ENCODE measurements around the gene LGALS13. TPM values are rescaled to one million over a fixed set of nuclear protein-coding genes. Genes with fewer than 3 reads are reported as not detected.
A peak's percentile ranks its signal among the peaks of the same experiment; 100 is the strongest.

Gene LGALS13
- total RNA-seq, result not detected in 2 replicates

- Mint-ChIP-seq H3K4me1 (no peaks in the 10 kb centered on the region), H3K36me3 (ENCODE audit: low read depth) (no peaks in the 10 kb centered on the region), H3K4me3 (no peak within 1 kb of the TSS), H3K27me3 (peaks cover 3% of the 10 kb centered on the region), H3K9me3 (peaks cover 14% of the 10 kb centered on the region), H3K27ac (no peak within 1 kb of the TSS)
- DNase-seq, result no peak
- intact Hi-C loops (cut with micrococcal nuclease), result no loop called here
These were observed at the start of gene LGALS13 for GRCh38 chr19:39602224-39602623. TSS of gene LGALS13 (plus strand) at chr19:39602524. CDS start at chr19:39602569, 45 bp downstream.

- no peak overlapping the region for H3K27ac Mint-ChIP-seq
- no peaks in the 10 kb centered on the region for H3K27me3 Mint-ChIP-seq
- H3K4me1 Mint-ChIP-seq, result peaks cover 29% of the 10 kb centered on the region
- no peaks in the 10 kb centered on the region for H3K36me3 Mint-ChIP-seq (ENCODE audit: low read depth)
- H3K9me3 Mint-ChIP-seq, result no peaks in the 10 kb centered on the region
- peak; percentile 55 for DNase-seq
- no peak overlapping the region for H3K4me3 Mint-ChIP-seq
- intact Hi-C loops (cut with micrococcal nuclease), result loop anchor here (10.0 kb wide), 2 partner anchors 212 to 292 kb away; partner anchors contain the start of gene FBL
These were observed 49.2 kb upstream of the LGALS13 start for GRCh38 chr19:39553082-39553652.

- no peaks in the 10 kb centered on the region for H3K9me3 Mint-ChIP-seq
- peak; percentile 50 for DNase-seq
- no peaks in the 10 kb centered on the region for H3K36me3 Mint-ChIP-seq (ENCODE audit: low read depth)
- no peaks in the 10 kb centered on the region for H3K27me3 Mint-ChIP-seq
- intact Hi-C loops (cut with micrococcal nuclease), result loop anchor here (10.0 kb wide), 2 partner anchors 210 to 290 kb away; partner anchors contain the start of gene FBL
- peaks cover 42% of the 10 kb centered on the region for H3K4me1 Mint-ChIP-seq
- H3K27ac Mint-ChIP-seq, result no peak overlapping the region
- no peak overlapping the region for H3K4me3 Mint-ChIP-seq
These were observed 47.5 kb upstream of the LGALS13 start for GRCh38 chr19:39554701-39555311.

GRCh38 chr19:39555883-39556282 is 46.4 kb upstream of the LGALS13 start:
- no peak overlapping the region for H3K4me3 Mint-ChIP-seq
- intact Hi-C loops (cut with micrococcal nuclease), result loop anchor here (10.0 kb wide), 2 partner anchors 209 to 289 kb away; partner anchors contain the start of gene FBL
- H3K36me3 Mint-ChIP-seq (ENCODE audit: low read depth), result no peaks in the 10 kb centered on the region
- no peak overlapping the region for H3K27ac Mint-ChIP-seq
- H3K9me3 Mint-ChIP-seq, result no peaks in the 10 kb centered on the region
- DNase-seq, result peak; percentile 49
- H3K27me3 Mint-ChIP-seq, result no peaks in the 10 kb centered on the region
- peaks cover 42% of the 10 kb centered on the region for H3K4me1 Mint-ChIP-seq

- intact Hi-C loops (cut with micrococcal nuclease), result loop anchor here (10.0 kb wide), 2 partner anchors 207 to 287 kb away; partner anchors contain the start of gene FBL
- Mint-ChIP-seq H3K4me1 (peaks cover 29% of the 10 kb centered on the region), H3K36me3 (ENCODE audit: low read depth) (no peaks in the 10 kb centered on the region), H3K27me3 (no peaks in the 10 kb centered on the region), H3K4me3 (peak overlapping the region; percentile 72), H3K9me3 (no peaks in the 10 kb centered on the region), H3K27ac (peak overlapping the region; percentile 85)
- DNase-seq, result peak; percentile 76
These were observed 44.3 kb upstream of the LGALS13 start for GRCh38 chr19:39557811-39558623.

GRCh38 chr19:39558624-39559117 is 43.7 kb upstream of the LGALS13 start:
- no peaks in the 10 kb centered on the region for H3K9me3 Mint-ChIP-seq
- peak overlapping the region; percentile 85 for H3K27ac Mint-ChIP-seq
- intact Hi-C loops (cut with micrococcal nuclease), result loop anchor here (10.0 kb wide), 2 partner anchors 206 to 286 kb away; partner anchors contain the start of gene FBL
- H3K36me3 Mint-ChIP-seq (ENCODE audit: low read depth), result no peaks in the 10 kb centered on the region
- peak; percentile 74 for DNase-seq
- H3K27me3 Mint-ChIP-seq, result no peaks in the 10 kb centered on the region
- H3K4me3 Mint-ChIP-seq, result peak overlapping the region; percentile 72
- H3K4me1 Mint-ChIP-seq, result peaks cover 23% of the 10 kb centered on the region

- H3K4me1 Mint-ChIP-seq, result peaks cover 11% of the 10 kb centered on the region
- peaks cover 1% of the 10 kb centered on the region for H3K27me3 Mint-ChIP-seq
- no peaks in the 10 kb centered on the region for H3K9me3 Mint-ChIP-seq
- no peaks in the 10 kb centered on the region for H3K36me3 Mint-ChIP-seq (ENCODE audit: low read depth)
- no peak overlapping the region for H3K4me3 Mint-ChIP-seq
- DNase-seq, result no peak
- intact Hi-C loops (cut with micrococcal nuclease), result no loop called here
- no peak overlapping the region for H3K27ac Mint-ChIP-seq
These were observed 38.9 kb upstream of the LGALS13 start for GRCh38 chr19:39563408-39563807.

- Mint-ChIP-seq H3K27ac (no peak overlapping the region), H3K27me3 (peaks cover 5% of the 10 kb centered on the region), H3K4me3 (no peak overlapping the region), H3K36me3 (ENCODE audit: low read depth) (no peaks in the 10 kb centered on the region), H3K4me1 (peaks cover 5% of the 10 kb centered on the region), H3K9me3 (no peaks in the 10 kb centered on the region)
- intact Hi-C loops (cut with micrococcal nuclease), result no loop called here
- DNase-seq, result peak; percentile 40
These were observed 36.3 kb upstream of the LGALS13 start for GRCh38 chr19:39566064-39566463.

- peak; percentile 48 for DNase-seq
- intact Hi-C loops (cut with micrococcal nuclease), result no loop called here
- Mint-ChIP-seq H3K9me3 (peaks cover 4% of the 10 kb centered on the region), H3K27me3 (peaks cover 10% of the 10 kb centered on the region), H3K4me3 (no peak overlapping the region), H3K36me3 (ENCODE audit: low read depth) (no peaks in the 10 kb centered on the region), H3K27ac (no peak overlapping the region), H3K4me1 (peaks cover 5% of the 10 kb centered on the region)
These were observed 33.7 kb upstream of the LGALS13 start for GRCh38 chr19:39568604-39569003.

- peaks cover 27% of the 10 kb centered on the region for H3K9me3 Mint-ChIP-seq
- no peak overlapping the region for H3K4me3 Mint-ChIP-seq
- H3K4me1 Mint-ChIP-seq, result peaks cover 10% of the 10 kb centered on the region
- peaks cover 1% of the 10 kb centered on the region for H3K27me3 Mint-ChIP-seq
- no peak overlapping the region for H3K27ac Mint-ChIP-seq
- intact Hi-C loops (cut with micrococcal nuclease), result no loop called here
- H3K36me3 Mint-ChIP-seq (ENCODE audit: low read depth), result no peaks in the 10 kb centered on the region
- peak; percentile 53 for DNase-seq
These were observed 19.9 kb upstream of the LGALS13 start for GRCh38 chr19:39582442-39582841.

- Mint-ChIP-seq H3K4me3 (no peak overlapping the region), H3K9me3 (peaks cover 28% of the 10 kb centered on the region), H3K36me3 (ENCODE audit: low read depth) (no peaks in the 10 kb centered on the region), H3K27me3 (no peaks in the 10 kb centered on the region), H3K4me1 (peaks cover 10% of the 10 kb centered on the region), H3K27ac (no peak overlapping the region)
- DNase-seq, result no peak
- intact Hi-C loops (cut with micrococcal nuclease), result no loop called here
These were observed 19.3 kb upstream of the LGALS13 start for GRCh38 chr19:39582891-39583625.

GRCh38 chr19:39587496-39587895 is 14.8 kb upstream of the LGALS13 start:
- H3K36me3 Mint-ChIP-seq (ENCODE audit: low read depth), result no peaks in the 10 kb centered on the region
- no peak overlapping the region for H3K27ac Mint-ChIP-seq
- H3K27me3 Mint-ChIP-seq, result no peaks in the 10 kb centered on the region
- H3K9me3 Mint-ChIP-seq, result peaks cover 21% of the 10 kb centered on the region
- DNase-seq, result no peak
- intact Hi-C loops (cut with micrococcal nuclease), result no loop called here
- peaks cover 10% of the 10 kb centered on the region for H3K4me1 Mint-ChIP-seq
- H3K4me3 Mint-ChIP-seq, result no peak overlapping the region

GRCh38 chr19:39588066-39588465 is 14.3 kb upstream of the LGALS13 start:
- Mint-ChIP-seq H3K4me3 (no peak overlapping the region), H3K27me3 (no peaks in the 10 kb centered on the region), H3K9me3 (peaks cover 21% of the 10 kb centered on the region), H3K36me3 (ENCODE audit: low read depth) (no peaks in the 10 kb centered on the region), H3K4me1 (peaks cover 10% of the 10 kb centered on the region), H3K27ac (no peak overlapping the region)
- intact Hi-C loops (cut with micrococcal nuclease), result no loop called here
- DNase-seq, result no peak
